K562 (cell line): ENCODE data around the gene UNC5C. TPM values are rescaled to one million over a fixed set of nuclear protein-coding genes. Genes with fewer than 3 reads are reported as not detected.

ENCODE experiments used
- MGA ChIP-seq: fragments of 450-650 bp; IDR thresholded peaks from 2 replicates; pipeline ENCODE4 v1.6.1; 2016; ENCODE audit warnings: mild to moderate bottlenecking, moderate library complexity
- SNIP1 ChIP-seq: fragments of 450-650 bp; IDR thresholded peaks from 2 replicates; pipeline ENCODE4 v1.7.1; 2017; ENCODE audit warnings: low read depth, mild to moderate bottlenecking
- SNRNP70 ChIP-seq: fragments of 200-400 bp; formaldehyde crosslinking; optimal IDR thresholded peaks from 2 replicates; pipeline ENCODE3; 2017; ENCODE audit warnings: low read depth, low read length
- polyA plus RNA-seq, 8 experiments: library from polyadenylated mRNA; depleted of rRNA in 4 of 8; stranded (reverse) in 5 of 8; unstranded in 3 of 8; fragments of >200 nt; fragmentation: Nextera tagmentation in 2 of 8; fragmentation: Illumina TruSeq in 1 of 8; extraction: Ambion mirVana in 2 of 8; extraction: Trizol in 1 of 8; gene quantifications; 2 replicates each; pipeline versions ENCODE4 v1.2.1 to v1.2.3, GENCODE V29; 2011 to 2014; ENCODE audit warnings: inconsistent platforms in 1 of 8, missing spikeins in 1 of 8
- total RNA-seq, 7 experiments: library from RNA; depleted of rRNA in 6 of 7; stranded (reverse); fragments of >200 nt in 6 of 7; fragmentation: Illumina TruSeq in 2 of 7; extraction: Trizol in 2 of 7; gene quantifications; 2 replicates each; pipeline versions ENCODE4 v1.2.1 to v1.2.3, GENCODE V29; 2011 to 2021; ENCODE audit warnings: low replicate concordance in 1 of 7

UNC5C gene
- total and polyA plus RNA-seq, 9 of the 15 experiments (the other 6 are each of a cell fraction or from before 2014, with no cell fraction given): under 0.01 to 0.10 (median 0.03) TPM; not detected in 1

DNA sequence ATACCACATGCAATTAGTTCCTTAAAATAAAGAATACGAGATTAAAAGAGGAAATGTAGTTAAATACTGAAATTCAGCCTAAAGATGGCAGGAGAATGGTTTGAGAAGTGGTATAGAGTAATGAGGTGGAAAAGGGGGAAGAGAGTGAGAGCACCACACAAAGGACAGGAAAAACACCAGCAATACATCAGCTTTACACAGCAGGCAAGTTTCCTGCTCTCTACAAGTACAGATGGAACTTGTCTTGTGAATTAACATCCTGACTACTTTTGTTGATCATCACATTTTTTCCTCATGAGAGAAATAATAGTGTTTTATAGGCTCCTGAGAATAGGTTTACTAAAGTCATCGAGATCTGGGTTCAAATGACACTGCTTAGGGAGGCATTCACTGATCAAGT lies 2.9 kb upstream of the UNC5C start (continued):
- TF ChIP-seq MGA (no peak), SNIP1 (no peak), SNRNP70 (no peak)
